ENCODE data around the gene FOXD1. TPM values are rescaled to one million over a fixed set of nuclear protein-coding genes. Genes with fewer than 3 reads are reported as not detected.

FOXD1 gene
- total RNA-seq, 1 experiment from 2014 or later: 2.8 TPM

DNA sequence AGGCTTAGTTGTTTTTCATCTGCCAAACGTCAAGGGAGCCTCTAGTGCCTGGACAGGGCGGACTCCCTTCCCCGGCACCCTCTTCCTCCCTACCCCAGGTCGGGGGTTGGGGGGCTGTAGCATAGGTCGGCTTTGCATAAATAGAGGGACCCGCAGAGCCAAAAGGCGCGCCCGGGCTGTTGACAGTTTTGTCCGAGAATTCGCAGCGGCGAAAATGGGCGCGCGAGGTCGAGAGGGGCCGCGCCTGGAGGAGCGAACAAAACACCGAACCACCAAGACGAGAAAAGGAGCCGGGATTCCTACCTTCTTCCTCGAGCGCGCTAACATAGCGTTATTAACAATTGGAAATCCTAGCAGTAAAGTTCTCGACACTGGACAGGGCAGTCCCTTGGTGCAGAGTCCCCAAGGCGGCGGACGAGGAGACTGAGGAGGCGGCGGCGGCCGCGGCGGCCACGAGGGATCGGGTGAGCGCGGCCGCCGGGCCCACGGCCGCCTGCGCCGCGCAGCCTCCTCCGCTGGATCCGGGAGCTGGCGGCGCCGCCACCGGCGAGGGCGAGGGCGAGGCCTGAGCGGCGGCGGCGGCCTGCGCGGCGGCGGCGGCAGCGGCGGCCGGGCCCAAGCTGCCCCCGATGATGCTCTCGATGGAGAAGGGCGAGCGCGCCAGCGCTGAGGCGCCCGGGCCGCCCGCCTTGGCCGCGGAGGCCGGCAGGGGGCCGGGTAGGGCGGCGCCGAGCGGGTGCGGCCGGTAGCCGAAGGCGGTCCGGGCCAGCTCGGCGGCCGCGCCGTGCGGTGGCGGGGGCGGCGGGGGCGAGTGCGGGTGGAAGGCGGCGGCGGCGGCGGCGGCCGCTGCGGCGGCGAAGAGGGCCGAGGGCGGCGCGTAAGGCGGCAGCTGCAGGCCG lies 1.7 kb downstream of the FOXD1 start:
- ChIA-PET POLR2A (no interaction called here), CTCF (interaction anchor here (0.6 to 2.2 kb wide), 3 partner anchors 53 to 231 kb away, joined by 4 to 15 read pairs (median 6); no protein-coding TSS in a partner anchor)
- H3K4me1 Mint-ChIP-seq (ENCODE audit: low read depth, unreplicated experiment): no peaks in the 10 kb centered on the region
- H3K27me3 Mint-ChIP-seq (ENCODE audit: insufficient read depth, unreplicated experiment): peaks cover 25% of the 10 kb centered on the region
- TSS peak; percentile 89 for BruUV-seq (replicated peaks)
- peak in 1 of 2 experiments; percentile 53 for DNase-seq
- Histone ChIP-seq H3K4me1 (peaks cover 11% of the 10 kb centered on the region), H3K9me3 (no peaks in the 10 kb centered on the region), H3K4me3 (ENCODE audit: low read depth, low read length) (peak overlapping the region; percentile 68), H3K36me3 (ENCODE audit: control insufficient read depth, insufficient read depth, low read length) (no peaks in the 10 kb centered on the region), H3K27me3 (replicated peaks; ENCODE audit: control insufficient read depth, insufficient read depth, low read length) (peaks cover 6% of the 10 kb centered on the region)
- no peaks in the 10 kb centered on the region for H3K9me3 Mint-ChIP-seq (ENCODE audit: unreplicated experiment)
- H3K36me3 Mint-ChIP-seq (ENCODE audit: insufficient read depth, unreplicated experiment): no peaks in the 10 kb centered on the region
- TF ChIP-seq CTCF (IDR thresholded peaks at IDR 0.05; ENCODE audit: insufficient read depth in 1 of 2, low read depth in 1 of 2, low read length in 1 of 2, severe bottlenecking in 1 of 2, unreplicated experiment in 1 of 2): no peak
- no peak overlapping the region for H3K27ac Mint-ChIP-seq (ENCODE audit: unreplicated experiment)
- intact Hi-C loops (cut with micrococcal nuclease; ENCODE audit: unreplicated experiment): loop anchor here (5.0 kb wide), 1 partner anchor 245 kb away; no protein-coding TSS in a partner anchor
- peak overlapping the region; percentile 81 for H3K4me3 Mint-ChIP-seq (ENCODE audit: unreplicated experiment)

DNA sequence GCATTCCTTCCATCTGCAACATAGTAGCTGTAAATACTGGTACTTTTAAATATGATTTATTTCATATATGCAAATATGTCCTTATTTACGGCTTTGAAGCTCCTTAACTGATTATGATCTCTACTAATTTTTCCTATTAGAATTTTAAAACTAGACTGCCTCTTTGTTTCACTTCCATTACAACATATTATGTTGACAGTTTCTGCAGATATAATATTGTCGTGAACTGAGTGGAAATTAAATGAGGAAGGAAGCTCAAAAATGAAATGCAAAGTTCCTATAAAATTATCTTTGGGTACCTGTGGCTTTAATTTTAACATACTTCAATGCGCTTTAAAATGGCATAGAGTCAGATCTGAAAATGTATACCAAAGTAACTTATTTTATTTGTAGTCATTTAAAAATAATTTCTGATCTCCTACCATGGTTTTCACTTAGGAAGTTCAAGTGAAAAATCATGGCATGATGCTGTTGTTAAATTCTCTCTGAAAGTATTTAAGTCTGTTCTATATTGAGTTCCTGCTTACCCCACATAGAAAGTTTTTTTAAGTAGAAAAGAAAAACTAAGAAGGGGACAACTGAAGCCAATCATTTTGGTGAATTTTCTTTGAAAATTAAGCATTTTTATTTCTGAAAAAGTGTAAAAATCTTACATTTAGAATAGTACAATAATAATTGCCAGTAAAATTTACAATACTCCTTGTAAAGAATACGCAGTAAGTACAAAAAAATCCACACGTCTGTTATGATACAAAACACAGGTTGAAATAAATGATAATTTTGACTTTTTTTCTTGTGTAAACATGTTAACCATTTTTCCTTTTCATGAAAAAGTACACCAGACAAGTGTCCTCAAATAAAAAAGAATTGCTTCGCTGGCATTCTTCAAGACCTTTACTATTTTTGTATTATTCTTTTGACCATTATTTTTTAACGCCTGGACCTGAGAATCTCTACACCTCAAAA lies 2.6 kb downstream of the FOXD1 start:
- peaks cover 7% of the 10 kb centered on the region for H3K4me1 ChIP-seq
- H3K27me3 ChIP-seq (replicated peaks; ENCODE audit: control insufficient read depth, insufficient read depth, low read length): peaks cover 5% of the 10 kb centered on the region
- no TSS peak for BruUV-seq (replicated peaks)
- DNase-seq: no peak
- POLR2A ChIA-PET: no interaction called here
- no peaks in the 10 kb centered on the region for H3K36me3 ChIP-seq (ENCODE audit: control insufficient read depth, insufficient read depth, low read length)
- CTCF ChIA-PET: interaction anchor here (1.0 kb wide), 1 partner anchor 230 kb away, joined by 3 read pairs; no protein-coding TSS in a partner anchor
- Mint-ChIP-seq H3K4me3 (ENCODE audit: unreplicated experiment) (peak overlapping the region; percentile 81), H3K27me3 (ENCODE audit: insufficient read depth, unreplicated experiment) (peaks cover 26% of the 10 kb centered on the region), H3K9me3 (ENCODE audit: unreplicated experiment) (no peaks in the 10 kb centered on the region), H3K27ac (ENCODE audit: unreplicated experiment) (no peak overlapping the region), H3K36me3 (ENCODE audit: insufficient read depth, unreplicated experiment) (no peaks in the 10 kb centered on the region), H3K4me1 (ENCODE audit: low read depth, unreplicated experiment) (no peaks in the 10 kb centered on the region)
- TF ChIP-seq CTCF (IDR thresholded peaks at IDR 0.05; ENCODE audit: insufficient read depth in 1 of 2, low read depth in 1 of 2, low read length in 1 of 2, severe bottlenecking in 1 of 2, unreplicated experiment in 1 of 2): no peak
- peak overlapping the region; percentile 43 for H3K4me3 ChIP-seq (ENCODE audit: low read depth, low read length)
- H3K9me3 ChIP-seq: no peaks in the 10 kb centered on the region
- intact Hi-C loops (cut with micrococcal nuclease; ENCODE audit: unreplicated experiment): loop anchor here (5.0 kb wide), 1 partner anchor 244 kb away; no protein-coding TSS in a partner anchor
